ENCODE measurements around the gene FUT4. TPM values are rescaled to one million over a fixed set of nuclear protein-coding genes. Genes with fewer than 3 reads are reported as not detected.

Gene FUT4
- total RNA-seq, 2 donors from 2014 or later = 10.5 to 13.5 TPM

GRCh38 chr11:94532211-94532610 lies 11.5 kb upstream of the FUT4 start:
- Histone ChIP-seq H3K36me3 (replicated peaks in 1 of 2; ENCODE audit: insufficient read depth in 1 of 2, low read depth in 2 of 2) (no peaks in the 10 kb centered on the region), H3K4me1 (peaks cover 7% of the 10 kb centered on the region), H3K27me3 (no peaks in the 10 kb centered on the region), H3K4me3 (no peak overlapping the region), H3K27ac (no peak overlapping the region), H3K9me3 (no peaks in the 10 kb centered on the region)
- WGBS, 2 donors = 87% methylated on average over 3 of the region's 3 CpGs
- DNase-seq (no peak), ATAC-seq (no peak)
- intact Hi-C loops (cut with DNase I) = no loop called here
- TF ChIP-seq POLR2A (IDR thresholded peaks at IDR 0.05) = no peak
- TF ChIP-seq CTCF (IDR thresholded peaks at IDR 0.05) = no peak

- H3K36me3 ChIP-seq (replicated peaks in 1 of 2; ENCODE audit: insufficient read depth in 1 of 2, low read depth in 2 of 2) = no peaks in the 10 kb centered on the region
- no peak for TF ChIP-seq CTCF (IDR thresholded peaks at IDR 0.05)
- TF ChIP-seq POLR2A (IDR thresholded peaks at IDR 0.05) = no peak
- no peak overlapping the region for H3K27ac ChIP-seq
- no peaks in the 10 kb centered on the region for H3K9me3 ChIP-seq
- ATAC-seq = no peak
- peaks cover 7% of the 10 kb centered on the region for H3K4me1 ChIP-seq
- DNase-seq = no peak
- H3K4me3 ChIP-seq = no peak overlapping the region
- intact Hi-C loops (cut with DNase I) = no loop called here
- no peaks in the 10 kb centered on the region for H3K27me3 ChIP-seq
- 81 to 97% methylated on average over 1 of the region's 1 CpG for whole genome bisulfite sequencing, 2 donors
These were observed 10.5 kb upstream of the FUT4 start for GRCh38 chr11:94533206-94533605.

GRCh38 chr11:94533696-94534630 lies 9.8 kb upstream of the FUT4 start:
- H3K4me3 ChIP-seq = no peak overlapping the region
- ATAC-seq (no peak), DNase-seq (no peak)
- WGBS, 2 donors = 67 to 78% methylated on average over 6 of the region's 6 CpGs
- no peaks in the 10 kb centered on the region for H3K36me3 ChIP-seq (replicated peaks in 1 of 2; ENCODE audit: insufficient read depth in 1 of 2, low read depth in 2 of 2)
- no peaks in the 10 kb centered on the region for H3K27me3 ChIP-seq
- H3K27ac ChIP-seq = no peak overlapping the region
- TF ChIP-seq CTCF (IDR thresholded peaks at IDR 0.05) (no peak), POLR2A (IDR thresholded peaks at IDR 0.05) (no peak)
- intact Hi-C loops (cut with DNase I) = no loop called here
- peaks cover 7% of the 10 kb centered on the region for H3K4me1 ChIP-seq
- no peaks in the 10 kb centered on the region for H3K9me3 ChIP-seq

- Histone ChIP-seq H3K4me1 (peaks cover 7% of the 10 kb centered on the region), H3K27ac (no peak overlapping the region)
- ATAC-seq = no peak
These were observed 7.3 kb upstream of the FUT4 start for GRCh38 chr11:94536386-94536785.

More at GRCh38 chr11:94536386-94536785, 7.3 kb upstream of the FUT4 start:
- no peak for DNase-seq
- no peak for TF ChIP-seq CTCF (IDR thresholded peaks at IDR 0.05)
- Histone ChIP-seq H3K36me3 (replicated peaks in 1 of 2; ENCODE audit: insufficient read depth in 1 of 2, low read depth in 2 of 2) (no peaks in the 10 kb centered on the region), H3K27me3 (no peaks in the 10 kb centered on the region), H3K9me3 (no peaks in the 10 kb centered on the region), H3K4me3 (no peak overlapping the region)
- intact Hi-C loops (cut with DNase I) = no loop called here

All from body of pancreas (tissue), 4 donors.